Activated naive CD4-positive, alpha-beta T cell (primary cell): ENCODE measurements around the gene VAMP8.

Experiments
- DNase-seq, 4 experiments: peaks; one replicate each; lab custom pipeline; 2025; lab: John Stamatoyannopoulos, UW

VAMP8 gene

GRCh38 chr2:85619617-85620016, 42.2 kb downstream of the VAMP8 start:
- DNase-seq, result no peak

- DNase-seq, result no peak
Observed at GRCh38 chr2:85621338-85621737, 44.0 kb downstream of the VAMP8 start.

GRCh38 chr2:85623991-85624390, 46.6 kb downstream of the VAMP8 start:
- no peak for DNase-seq

GRCh38 chr2:85628658-85629057, 51.3 kb downstream of the VAMP8 start:
- no peak for DNase-seq

- DNase-seq, result no peak
Observed at GRCh38 chr2:85631316-85631715, 53.9 kb downstream of the VAMP8 start.
